Dendritic cell treated with granulocyte-macrophage colony-stimulating factor and Interleukin-4, amounts not matched to agents 40 ng/mL and 50 ng/mL, for 4 days (primary cell): Measurements from ENCODE around the gene GNPTG.

ENCODE experiments used
- H3K27ac Mint-ChIP-seq: one replicate; pipeline ENCODE4 v1.8.0; 2022; ENCODE audit warnings: mild to moderate bottlenecking, mixed read lengths
- H3K27me3 Mint-ChIP-seq: one replicate; pipeline ENCODE4 v1.8.0; 2022; ENCODE audit warnings: mild to moderate bottlenecking, mixed read lengths
- H3K36me3 Mint-ChIP-seq: one replicate; pipeline ENCODE4 v1.8.0; 2022; ENCODE audit warnings: low read depth, mixed read lengths
- H3K4me1 Mint-ChIP-seq: one replicate; pipeline ENCODE4 v1.8.0; 2022; ENCODE audit warnings: low read depth, mixed read lengths
- H3K4me3 Mint-ChIP-seq: one replicate; pipeline ENCODE4 v1.8.0; 2022; ENCODE audit warnings: mild to moderate bottlenecking, moderate library complexity, mixed read lengths
- H3K9me3 Mint-ChIP-seq: one replicate; pipeline ENCODE4 v1.8.0; 2022; ENCODE audit warnings: mixed read lengths
- intact Hi-C: fragments of 100-400 bp; cut with micrococcal nuclease; formaldehyde crosslinking; loops from one replicate; pipeline ENCODE4 v1.15.0; 2022

GNPTG gene

DNA sequence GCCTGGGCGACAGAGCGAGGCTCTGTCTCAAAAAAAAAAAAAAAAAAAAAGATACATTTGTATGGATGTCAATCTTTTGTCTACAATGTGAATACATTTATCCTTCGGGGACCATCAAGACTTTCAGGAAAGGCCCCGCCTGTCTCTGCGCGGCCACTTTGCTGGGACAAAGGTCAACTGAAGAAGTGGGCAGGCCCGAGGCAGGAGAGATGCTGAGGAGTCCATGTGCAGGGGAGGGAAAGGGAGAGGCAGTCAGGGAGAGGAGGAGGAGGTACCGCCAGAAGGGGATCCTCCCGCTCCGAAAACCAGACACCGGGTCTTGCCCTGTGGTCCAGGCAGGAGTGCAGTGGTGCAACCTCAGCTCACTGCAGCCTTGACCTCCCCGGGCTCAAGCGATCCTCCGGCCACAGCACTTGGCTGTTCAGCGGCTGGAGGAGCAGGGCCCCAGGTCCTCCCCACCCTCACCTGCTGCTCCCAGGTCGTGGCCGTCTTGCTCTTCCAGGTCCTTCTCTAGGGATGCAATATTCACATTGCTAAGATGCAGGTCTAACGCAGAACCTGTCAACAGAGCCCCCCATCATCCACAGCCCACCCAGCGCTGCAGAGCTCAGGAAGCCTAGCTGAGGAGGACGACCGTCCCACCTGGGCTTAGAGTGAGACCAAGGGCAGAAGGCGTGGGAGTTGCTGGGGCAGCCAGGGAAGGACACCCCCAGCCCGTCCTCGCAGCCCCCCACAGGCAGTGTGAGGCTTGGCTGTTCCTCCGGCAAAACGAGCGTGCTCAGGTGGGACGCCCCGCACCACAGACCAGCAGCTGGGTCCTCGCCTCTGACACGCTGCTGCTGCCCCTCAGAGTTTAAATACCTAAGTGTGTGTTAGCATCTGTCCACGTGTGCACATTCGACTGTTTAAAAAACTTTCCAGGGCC, 19.6 kb downstream of the GNPTG start:
- no peaks in the 10 kb centered on the region for H3K9me3 Mint-ChIP-seq
- H3K4me1 Mint-ChIP-seq = no peaks in the 10 kb centered on the region
- H3K27ac Mint-ChIP-seq = no peak overlapping the region
- H3K36me3 Mint-ChIP-seq = peaks cover 88% of the 10 kb centered on the region
- H3K27me3 Mint-ChIP-seq = no peaks in the 10 kb centered on the region
- H3K4me3 Mint-ChIP-seq = no peak overlapping the region
- intact Hi-C loops = no loop called here

- Mint-ChIP-seq H3K27ac (no peak overlapping the region), H3K4me3 (no peak overlapping the region)
Measured at GRCh38 chr16:1372292-1372950, 20.7 kb downstream of the GNPTG start.

DNA sequence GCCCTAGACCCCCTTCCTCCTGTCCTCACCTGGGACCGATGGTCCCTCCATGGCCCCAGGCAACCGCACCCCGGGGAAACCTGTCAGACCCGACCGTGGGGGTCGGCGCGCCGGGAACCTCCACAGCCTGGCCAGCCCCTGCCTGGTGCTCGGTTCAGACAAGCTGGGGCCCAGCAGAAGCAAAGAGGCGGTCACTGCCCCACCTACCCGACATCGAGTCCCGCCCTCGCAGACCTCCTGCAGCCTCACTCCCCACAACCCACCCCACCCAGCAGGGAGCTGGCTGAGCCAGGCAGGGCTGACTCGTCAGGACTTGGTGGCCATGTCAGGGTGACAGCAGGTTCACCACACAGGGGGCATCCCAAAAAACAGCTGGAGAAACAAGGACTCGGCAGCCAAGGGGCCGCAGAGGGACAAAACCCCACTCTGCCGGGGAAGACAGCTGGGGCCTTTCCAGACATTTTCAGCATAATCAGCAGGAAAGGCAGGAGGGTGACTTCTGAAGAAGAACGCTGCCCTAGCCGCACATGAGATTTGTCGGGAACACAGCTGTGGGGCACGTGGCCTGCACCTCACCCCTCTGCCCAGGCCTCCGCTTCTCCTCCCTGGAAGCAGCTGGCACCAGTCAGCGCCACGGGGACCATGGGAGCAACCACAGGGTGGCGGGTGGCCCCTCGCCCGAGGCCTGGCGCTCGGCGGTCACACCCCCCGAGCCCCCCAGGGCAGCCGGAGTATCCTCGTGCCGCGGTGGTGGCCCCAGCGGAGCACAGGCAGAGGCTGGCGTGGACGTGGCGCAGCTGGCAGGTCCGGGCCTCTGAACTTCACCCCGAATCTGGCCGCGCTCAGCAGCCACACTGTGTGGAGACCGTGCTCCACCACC, 22.9 kb downstream of the GNPTG start:
- H3K27me3 Mint-ChIP-seq = no peaks in the 10 kb centered on the region
- peaks cover 78% of the 10 kb centered on the region for H3K36me3 Mint-ChIP-seq
- no peak overlapping the region for H3K27ac Mint-ChIP-seq
- no peak overlapping the region for H3K4me3 Mint-ChIP-seq
- intact Hi-C loops = no loop called here
- H3K4me1 Mint-ChIP-seq = peaks cover 17% of the 10 kb centered on the region
- H3K9me3 Mint-ChIP-seq = no peaks in the 10 kb centered on the region

More at GRCh38 chr16:1372292-1372950, 20.7 kb downstream of the GNPTG start:
- H3K36me3 Mint-ChIP-seq = peaks cover 84% of the 10 kb centered on the region
- intact Hi-C loops = no loop called here
- no peaks in the 10 kb centered on the region for H3K27me3 Mint-ChIP-seq
- H3K4me1 Mint-ChIP-seq = peaks cover under 1% of the 10 kb centered on the region
- H3K9me3 Mint-ChIP-seq = no peaks in the 10 kb centered on the region

GRCh38 chr16:1375298-1375640, 23.5 kb downstream of the GNPTG start:
- no peak overlapping the region for H3K27ac Mint-ChIP-seq
- H3K27me3 Mint-ChIP-seq = no peaks in the 10 kb centered on the region
- H3K9me3 Mint-ChIP-seq = no peaks in the 10 kb centered on the region
- intact Hi-C loops = no loop called here
- H3K36me3 Mint-ChIP-seq = peaks cover 76% of the 10 kb centered on the region
- peaks cover 17% of the 10 kb centered on the region for H3K4me1 Mint-ChIP-seq
- H3K4me3 Mint-ChIP-seq = no peak overlapping the region

GRCh38 chr16:1375741-1376410, 24.1 kb downstream of the GNPTG start:
- Mint-ChIP-seq H3K27me3 (no peaks in the 10 kb centered on the region), H3K4me1 (peaks cover 17% of the 10 kb centered on the region), H3K9me3 (no peaks in the 10 kb centered on the region), H3K36me3 (peaks cover 76% of the 10 kb centered on the region), H3K4me3 (no peak overlapping the region), H3K27ac (no peak overlapping the region)
- intact Hi-C loops = no loop called here

DNA sequence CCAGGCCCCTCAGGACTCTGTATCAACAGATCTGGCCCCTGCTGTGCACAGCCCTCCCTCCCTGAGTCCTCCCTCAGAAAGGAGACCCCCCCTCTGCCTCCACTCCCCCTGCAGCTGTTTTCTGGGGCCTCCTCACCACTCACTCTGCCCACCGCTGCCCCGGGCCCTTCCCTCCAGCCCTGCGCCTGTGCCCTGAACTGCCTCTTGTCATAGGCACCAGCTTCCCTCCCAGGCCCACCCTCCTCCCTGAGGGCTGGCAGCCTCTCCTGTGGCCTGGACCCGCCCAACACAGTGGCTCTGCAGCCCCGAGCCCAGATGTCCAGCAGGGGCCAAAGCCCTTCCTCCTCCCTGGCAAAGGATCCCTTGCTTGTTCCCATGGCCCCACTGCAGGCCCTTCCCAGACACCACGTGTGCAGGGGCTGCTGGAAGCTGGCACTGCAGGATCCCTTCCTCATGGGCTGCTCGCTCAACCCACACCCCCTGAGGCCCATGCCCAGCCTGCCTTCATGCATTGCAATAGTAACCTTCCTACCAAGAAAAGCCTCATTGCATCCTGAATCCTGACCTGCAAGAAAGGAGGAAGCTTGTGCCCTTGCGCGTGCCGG, 25.8 kb downstream of the GNPTG start:
- Mint-ChIP-seq H3K4me3 (peak overlapping the region; percentile 61), H3K9me3 (no peaks in the 10 kb centered on the region), H3K27me3 (no peaks in the 10 kb centered on the region), H3K4me1 (peaks cover 17% of the 10 kb centered on the region), H3K36me3 (peaks cover 76% of the 10 kb centered on the region), H3K27ac (no peak overlapping the region)
- intact Hi-C loops = no loop called here

GRCh38 chr16:1378087-1378803, 26.5 kb downstream of the GNPTG start:
- peak overlapping the region; percentile 70 for H3K27ac Mint-ChIP-seq
- peaks cover 83% of the 10 kb centered on the region for H3K36me3 Mint-ChIP-seq
- intact Hi-C loops = no loop called here
- peak overlapping the region; percentile 78 for H3K4me3 Mint-ChIP-seq
- no peaks in the 10 kb centered on the region for H3K27me3 Mint-ChIP-seq
- H3K4me1 Mint-ChIP-seq = peaks cover 17% of the 10 kb centered on the region
- H3K9me3 Mint-ChIP-seq = no peaks in the 10 kb centered on the region

- Mint-ChIP-seq H3K4me3 (peak overlapping the region; percentile 78), H3K9me3 (no peaks in the 10 kb centered on the region), H3K27me3 (no peaks in the 10 kb centered on the region), H3K4me1 (peaks cover 17% of the 10 kb centered on the region), H3K27ac (peak overlapping the region; percentile 70), H3K36me3 (peaks cover 89% of the 10 kb centered on the region)
- intact Hi-C loops = no loop called here
Measured at GRCh38 chr16:1378804-1379303, 27.1 kb downstream of the GNPTG start.

DNA sequence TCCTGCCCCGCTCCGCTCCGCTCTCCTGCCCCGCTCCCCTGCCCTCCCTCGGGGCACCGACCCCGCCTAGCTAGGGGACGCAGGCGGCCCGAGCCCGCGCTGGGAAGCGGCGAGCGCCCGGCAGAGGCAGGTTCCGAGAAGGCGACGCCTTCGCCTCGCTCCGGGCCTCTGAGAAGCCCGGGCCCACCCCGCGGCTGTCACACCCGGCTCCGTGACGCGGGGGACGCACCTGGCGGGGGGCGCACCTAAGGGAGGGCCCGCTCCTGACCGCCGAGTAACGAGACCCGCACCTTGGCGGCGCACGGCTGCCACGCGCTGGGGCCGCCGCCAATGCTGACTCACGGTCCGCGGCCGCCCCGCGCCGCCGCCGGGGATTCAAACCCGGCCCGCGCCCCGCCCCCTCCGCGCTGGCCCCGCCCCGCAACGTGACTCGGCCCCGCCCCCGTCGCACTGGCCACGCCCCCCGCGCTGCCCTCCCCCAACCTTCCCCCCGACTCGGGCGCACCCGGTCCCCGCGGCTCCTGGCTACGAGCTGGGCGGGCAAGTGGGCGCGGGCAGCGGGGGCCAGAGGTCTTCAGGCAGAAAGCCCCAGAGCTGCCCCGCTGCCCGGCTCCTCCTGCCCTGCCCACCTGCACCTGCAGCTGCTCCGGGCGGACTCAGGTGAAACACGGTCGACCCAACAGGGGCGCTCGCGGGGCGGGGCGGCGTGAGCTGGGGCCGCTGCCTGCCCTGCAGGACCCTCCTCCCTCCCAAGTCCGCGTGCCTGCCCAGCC, 27.8 kb downstream of the GNPTG start:
- intact Hi-C loops = no loop called here
- Mint-ChIP-seq H3K27me3 (no peaks in the 10 kb centered on the region), H3K4me1 (peaks cover 17% of the 10 kb centered on the region), H3K4me3 (peak overlapping the region; percentile 78), H3K27ac (peak overlapping the region; percentile 70), H3K36me3 (peaks cover 89% of the 10 kb centered on the region), H3K9me3 (no peaks in the 10 kb centered on the region)

DNA sequence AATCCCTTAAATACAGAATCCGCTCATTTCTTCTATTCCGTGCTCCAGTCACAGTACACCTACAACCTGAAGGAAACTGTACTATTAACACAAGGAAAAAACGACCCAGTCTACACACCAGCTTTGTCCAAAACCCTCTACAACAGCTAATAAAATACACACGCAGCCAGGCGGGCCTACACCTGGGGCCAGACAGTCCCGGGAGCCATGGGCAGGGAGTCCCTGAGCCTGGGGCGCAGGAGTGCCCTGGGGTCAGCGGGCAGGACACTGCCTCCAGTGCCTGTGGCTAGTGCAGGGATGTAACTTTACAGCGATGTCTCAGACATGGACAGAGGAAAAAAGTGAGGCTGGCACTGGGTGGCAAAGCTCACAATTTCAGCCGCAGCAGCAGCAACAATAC, 28.5 kb downstream of the GNPTG start:
- Mint-ChIP-seq H3K27ac (no peak overlapping the region), H3K36me3 (peaks cover 89% of the 10 kb centered on the region), H3K27me3 (no peaks in the 10 kb centered on the region), H3K4me3 (peak overlapping the region; percentile 57), H3K4me1 (peaks cover 17% of the 10 kb centered on the region), H3K9me3 (no peaks in the 10 kb centered on the region)
- intact Hi-C loops = no loop called here

DNA sequence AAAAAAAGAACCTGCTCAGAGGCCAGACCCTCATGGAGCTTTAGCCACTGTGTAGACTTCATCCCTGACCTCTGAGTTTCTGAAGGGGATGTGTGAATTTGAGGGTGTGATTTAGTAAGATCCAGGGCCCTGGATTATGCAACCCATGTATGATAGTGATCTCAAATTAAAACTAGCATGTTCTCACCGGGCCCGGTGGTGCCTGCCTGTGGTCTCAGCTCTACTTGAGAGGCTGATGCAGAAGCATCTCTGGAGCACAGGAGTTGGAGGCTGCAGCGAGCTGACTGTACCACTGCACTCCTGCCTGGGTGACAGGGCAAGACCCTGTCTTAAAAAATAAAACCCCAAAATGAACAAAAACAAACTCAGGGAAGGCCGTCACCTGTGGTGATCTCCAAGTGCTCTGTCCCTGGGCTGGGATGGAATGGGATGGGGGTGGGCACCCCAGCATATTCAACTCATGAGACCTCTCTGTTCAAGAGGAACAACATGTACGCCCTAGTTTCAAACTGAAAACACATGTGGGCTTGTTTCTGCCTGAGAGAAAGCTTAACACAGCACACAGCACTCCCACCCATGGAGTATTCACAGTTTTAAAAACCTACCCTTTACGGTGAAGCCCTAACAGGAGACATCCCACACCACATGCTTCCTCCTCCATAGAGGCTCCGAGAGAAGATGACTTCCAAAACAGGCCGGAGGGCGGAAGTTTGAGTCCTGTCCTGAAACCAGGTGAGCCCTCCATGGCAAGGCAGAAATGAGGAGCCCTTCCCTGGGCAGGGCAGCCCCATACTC, 30.1 kb downstream of the GNPTG start:
- H3K36me3 Mint-ChIP-seq = peaks cover 90% of the 10 kb centered on the region
- intact Hi-C loops = no loop called here
- no peaks in the 10 kb centered on the region for H3K9me3 Mint-ChIP-seq
- peaks cover 17% of the 10 kb centered on the region for H3K4me1 Mint-ChIP-seq
- H3K27ac Mint-ChIP-seq = no peak overlapping the region
- no peaks in the 10 kb centered on the region for H3K27me3 Mint-ChIP-seq
- H3K4me3 Mint-ChIP-seq = no peak overlapping the region
